ENCODE data around the gene TFAP2A.

Gene TFAP2A

DNA sequence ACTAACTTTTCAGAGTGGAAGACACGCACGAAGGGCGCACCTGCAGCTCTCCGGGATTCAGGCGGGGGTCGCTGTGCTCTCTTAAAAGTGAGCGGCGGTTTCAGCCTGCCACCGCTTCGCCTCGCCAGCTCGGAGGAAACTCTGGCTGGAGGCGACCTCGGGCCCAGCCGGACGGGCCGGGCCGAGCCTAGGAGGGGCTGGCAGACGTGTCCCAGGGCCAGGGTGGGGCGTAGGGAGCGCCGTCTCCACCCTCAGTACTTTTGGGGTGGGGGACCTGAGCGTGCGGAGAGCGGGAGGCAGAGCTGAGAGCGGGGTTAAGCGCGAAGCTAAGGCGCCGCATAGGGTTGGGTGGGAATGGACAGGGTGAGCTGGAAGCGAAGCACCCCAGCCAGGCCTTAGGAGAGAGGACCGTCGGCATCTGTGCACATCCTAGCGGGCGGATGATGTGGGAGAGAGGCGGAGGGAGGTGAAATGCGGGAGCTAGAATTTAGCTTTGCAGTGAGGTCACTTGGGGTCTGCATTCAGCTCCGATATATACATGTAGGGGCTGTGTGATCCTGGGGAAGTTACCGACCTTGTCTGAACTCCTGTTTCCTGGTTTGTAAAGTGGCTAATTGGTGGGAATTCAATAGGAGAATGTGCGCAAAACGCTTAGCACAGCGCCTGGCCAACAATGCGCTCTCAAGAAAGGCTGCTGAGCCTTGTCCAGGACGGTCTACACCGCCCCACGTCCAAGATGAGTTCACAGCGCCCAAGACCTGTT, 6.5 kb upstream of the TFAP2A start:
- no peak overlapping the region for H3K4me3 ChIP-seq (ENCODE audit: control insufficient read depth, low read depth, low read length)
- TF ChIP-seq, protein P1, sequence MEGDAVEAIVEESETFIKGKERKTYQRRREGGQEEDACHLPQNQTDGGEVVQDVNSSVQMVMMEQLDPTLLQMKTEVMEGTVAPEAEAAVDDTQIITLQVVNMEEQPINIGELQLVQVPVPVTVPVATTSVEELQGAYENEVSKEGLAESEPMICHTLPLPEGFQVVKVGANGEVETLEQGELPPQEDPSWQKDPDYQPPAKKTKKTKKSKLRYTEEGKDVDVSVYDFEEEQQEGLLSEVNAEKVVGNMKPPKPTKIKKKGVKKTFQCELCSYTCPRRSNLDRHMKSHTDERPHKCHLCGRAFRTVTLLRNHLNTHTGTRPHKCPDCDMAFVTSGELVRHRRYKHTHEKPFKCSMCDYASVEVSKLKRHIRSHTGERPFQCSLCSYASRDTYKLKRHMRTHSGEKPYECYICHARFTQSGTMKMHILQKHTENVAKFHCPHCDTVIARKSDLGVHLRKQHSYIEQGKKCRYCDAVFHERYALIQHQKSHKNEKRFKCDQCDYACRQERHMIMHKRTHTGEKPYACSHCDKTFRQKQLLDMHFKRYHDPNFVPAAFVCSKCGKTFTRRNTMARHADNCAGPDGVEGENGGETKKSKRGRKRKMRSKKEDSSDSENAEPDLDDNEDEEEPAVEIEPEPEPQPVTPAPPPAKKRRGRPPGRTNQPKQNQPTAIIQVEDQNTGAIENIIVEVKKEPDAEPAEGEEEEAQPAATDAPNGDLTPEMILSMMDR (conservative IDR thresholded peaks at IDR 0.05; ENCODE audit: control insufficient read depth, insufficient read depth, low read depth, low read length) = no peak

DNA sequence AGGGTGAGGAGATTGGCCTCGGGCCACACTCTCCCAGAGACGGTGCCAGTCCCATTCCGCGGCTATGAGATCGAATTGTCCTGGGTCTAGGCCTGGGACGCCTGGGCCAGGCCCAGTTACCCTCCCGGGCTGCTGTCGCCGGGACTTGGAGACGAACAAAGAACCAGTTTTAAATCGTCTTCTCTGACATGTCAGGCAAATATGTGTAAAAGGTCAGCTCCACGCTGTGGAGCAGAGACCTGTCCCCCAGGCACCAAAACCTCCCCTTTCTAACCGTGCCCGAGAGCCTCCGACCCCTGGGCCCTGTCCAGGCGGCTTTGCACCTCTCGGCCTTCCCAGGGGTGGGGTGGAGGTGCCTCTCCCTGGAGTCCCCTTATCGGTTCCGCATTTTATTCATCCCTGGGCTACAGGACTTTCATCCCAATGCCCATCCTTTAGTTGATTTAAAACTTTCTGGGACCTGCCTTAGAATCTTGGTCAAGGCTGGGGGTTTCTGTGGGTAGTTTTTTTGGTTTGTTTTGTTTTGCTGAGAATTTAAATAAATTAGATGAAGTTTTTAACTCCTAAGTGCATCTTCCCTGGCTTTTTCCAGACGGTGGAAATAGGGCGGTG, 5.8 kb upstream of the TFAP2A start:
- no peak for DNase-seq (ENCODE audit: low read depth)
- TF ChIP-seq, protein P1 (conservative IDR thresholded peaks at IDR 0.05; ENCODE audit: control insufficient read depth, insufficient read depth, low read depth, low read length) = no peak
- H3K4me3 ChIP-seq (ENCODE audit: control insufficient read depth, low read depth, low read length) = no peak overlapping the region

More for the DNA sequence above, 6.5 kb upstream of the TFAP2A start:
- DNase-seq (ENCODE audit: low read depth) = no peak

DNA sequence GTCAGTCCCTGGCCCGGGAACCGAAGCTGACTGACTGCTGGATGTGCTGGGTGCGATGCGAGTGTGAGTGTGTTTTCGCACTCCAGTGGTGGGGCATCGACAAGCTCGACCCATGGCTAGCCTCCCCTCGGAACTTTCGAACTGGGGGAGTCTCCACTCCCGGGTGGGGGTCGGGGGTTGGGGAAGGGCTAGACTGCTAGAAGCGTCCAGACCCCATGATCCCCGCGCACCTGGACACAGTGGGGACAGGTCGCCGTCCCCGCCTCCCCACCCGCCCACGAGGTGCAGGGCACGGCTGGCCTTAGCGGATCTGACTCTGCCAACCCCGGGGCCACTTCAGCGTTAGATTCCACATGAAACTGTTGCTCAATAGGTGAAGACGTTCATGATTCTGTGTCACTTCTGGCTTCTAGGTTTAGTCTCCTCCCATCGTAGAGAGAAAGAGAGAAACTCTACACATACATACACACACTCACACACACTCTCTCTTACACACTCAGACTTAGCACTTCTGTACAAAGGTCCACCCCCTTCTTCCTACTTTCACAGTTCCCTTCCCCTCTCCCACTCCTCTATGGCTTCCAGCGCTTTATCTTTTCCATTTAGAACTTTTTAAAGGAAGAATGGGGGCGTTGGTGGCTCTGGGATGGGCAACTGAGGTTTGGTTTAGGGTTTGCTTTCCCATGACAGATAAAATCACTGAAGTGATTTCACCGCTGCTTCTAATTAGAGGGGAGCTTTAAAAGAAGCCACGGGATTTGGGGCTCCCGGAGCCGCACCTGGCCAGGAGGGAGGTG, 5.1 kb upstream of the TFAP2A start:
- H3K4me3 ChIP-seq (ENCODE audit: control insufficient read depth, low read depth, low read length) = no peak overlapping the region
- DNase-seq (ENCODE audit: low read depth) = no peak
- TF ChIP-seq, protein P1 (conservative IDR thresholded peaks at IDR 0.05; ENCODE audit: control insufficient read depth, insufficient read depth, low read depth, low read length) = no peak

DNA sequence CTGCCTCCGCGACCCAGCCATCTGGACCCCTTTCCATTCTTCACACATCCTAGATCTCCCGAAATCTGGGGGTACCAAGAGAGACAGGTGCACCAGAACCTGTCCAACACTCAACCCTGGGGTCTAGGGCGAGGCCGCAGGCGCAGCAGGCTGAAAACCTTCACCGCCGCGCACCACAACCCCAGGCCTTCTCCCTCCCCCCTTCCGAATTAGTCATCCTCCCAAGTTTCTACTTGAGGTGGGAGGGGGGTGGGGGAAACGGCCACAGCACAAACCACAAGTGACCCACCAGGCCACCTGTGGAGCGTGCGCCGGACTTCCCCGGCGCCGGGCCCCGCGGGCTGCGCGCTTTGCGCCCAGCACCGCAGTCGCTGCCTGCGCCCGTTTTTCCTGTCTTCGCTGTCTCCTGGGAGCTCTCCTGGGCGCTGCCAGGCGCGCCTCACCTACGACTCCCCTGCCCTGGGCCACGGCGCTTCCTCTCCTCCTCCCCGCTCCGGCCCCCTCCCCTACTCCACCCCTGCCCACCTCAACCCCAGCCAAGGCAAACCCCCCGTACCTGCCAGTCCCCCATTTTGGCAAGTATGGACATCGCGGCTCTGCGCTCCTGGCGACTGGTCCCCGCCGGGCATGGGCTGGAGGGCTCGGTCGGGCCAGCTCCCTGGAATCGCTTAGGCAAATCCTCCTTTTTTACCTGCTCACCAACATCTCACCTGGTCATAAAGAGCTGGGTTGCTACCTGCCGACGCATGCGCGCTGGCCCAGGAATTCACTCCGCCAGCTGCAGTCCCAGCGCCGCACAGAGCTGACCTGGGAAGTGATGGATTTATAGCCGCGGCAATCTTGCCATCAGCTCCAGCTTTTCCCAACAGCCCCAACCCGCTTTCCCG, 4.2 kb upstream of the TFAP2A start:
- H3K4me3 ChIP-seq (ENCODE audit: control insufficient read depth, low read depth, low read length) = no peak overlapping the region
- TF ChIP-seq, protein P1 (conservative IDR thresholded peaks at IDR 0.05; ENCODE audit: control insufficient read depth, insufficient read depth, low read depth, low read length) = no peak
- no peak for DNase-seq (ENCODE audit: low read depth)

DNA sequence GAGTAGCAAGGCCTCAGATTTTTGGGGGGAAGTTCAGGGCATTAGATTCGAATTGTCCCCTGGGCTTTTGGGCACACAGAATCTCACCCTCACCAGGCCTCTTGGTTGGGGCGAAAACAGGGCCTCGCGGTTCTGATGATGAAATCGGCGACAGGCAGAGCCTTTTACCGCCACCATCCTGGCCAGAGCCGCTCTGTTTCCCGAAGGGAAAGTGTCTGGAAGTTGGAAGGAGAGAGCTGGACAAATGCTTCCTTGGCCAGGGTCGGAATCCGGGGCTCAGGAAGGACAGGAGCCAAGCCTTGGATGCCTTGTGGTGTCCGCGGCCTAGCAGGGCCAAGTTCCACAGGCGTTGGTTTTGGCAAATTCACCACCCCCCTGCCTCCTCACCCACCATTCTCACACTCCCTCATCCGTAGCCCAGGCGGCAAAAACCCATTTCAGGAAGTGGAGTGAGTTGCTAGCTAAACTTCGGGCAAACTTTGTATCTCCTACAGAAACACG, 3.5 kb upstream of the TFAP2A start:
- no peak overlapping the region for H3K4me3 ChIP-seq (ENCODE audit: control insufficient read depth, low read depth, low read length)
- TF ChIP-seq, protein P1 (conservative IDR thresholded peaks at IDR 0.05; ENCODE audit: control insufficient read depth, insufficient read depth, low read depth, low read length) = no peak
- no peak for DNase-seq (ENCODE audit: low read depth)

DNA sequence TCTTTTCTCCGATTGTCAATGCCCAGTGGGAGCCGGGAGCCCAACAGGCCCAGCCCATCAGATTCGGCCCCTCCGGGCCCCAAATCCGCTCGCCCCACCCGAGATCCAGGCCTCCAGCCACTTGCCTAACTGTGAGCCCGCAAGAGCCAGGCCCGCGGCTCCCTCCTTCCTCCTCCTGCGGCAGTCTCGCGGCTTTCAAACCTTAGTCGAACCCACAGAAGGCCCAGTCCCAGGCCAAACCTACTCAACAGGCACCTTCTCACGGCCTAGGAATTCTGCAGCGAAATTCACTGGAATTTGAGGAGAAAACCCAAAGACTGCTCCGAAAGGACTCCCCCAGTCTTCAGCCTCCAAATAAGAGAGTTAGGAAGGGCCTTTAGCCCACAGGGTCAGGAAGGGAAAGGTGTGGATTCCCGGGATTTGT, 2.8 kb upstream of the TFAP2A start:
- no peak for DNase-seq (ENCODE audit: low read depth)
- TF ChIP-seq, protein P1 (conservative IDR thresholded peaks at IDR 0.05; ENCODE audit: control insufficient read depth, insufficient read depth, low read depth, low read length) = no peak
- no peak overlapping the region for H3K4me3 ChIP-seq (ENCODE audit: control insufficient read depth, low read depth, low read length)
